HG03025 (cell line): Measurements from ENCODE around the gene AQP5.
"Not testable (repeated sequence)": the region's sequence is repeated elsewhere in the genome, so short reads cannot be mapped to it uniquely, and the experiment has no call there.

Experiments
- ATAC-seq: cut with Tn5 transposase; IDR thresholded peaks from one replicate; pipeline ENCODE4 v1.9.1; 2021; ENCODE audit warnings: mild to moderate bottlenecking, moderate library complexity; ENCODE audit not compliant: unreplicated experiment, low FRiP score

The AQP5 gene

GRCh38 chr12:49975318-49975761 is 13.7 kb downstream of the AQP5 start:
- ATAC-seq, result no peak

GRCh38 chr12:49976557-49976956 is 14.9 kb downstream of the AQP5 start:
- no peak for ATAC-seq

GRCh38 chr12:49978125-49978524 is 16.5 kb downstream of the AQP5 start:
- ATAC-seq, result no peak

GRCh38 chr12:49979016-49979586 is 17.4 kb downstream of the AQP5 start:
- no peak for ATAC-seq

GRCh38 chr12:49979791-49980190 is 18.1 kb downstream of the AQP5 start:
- no peak for ATAC-seq

- ATAC-seq, result no peak
These were observed 19.1 kb downstream of the AQP5 start for GRCh38 chr12:49980501-49981349.

GRCh38 chr12:49982246-49983087 is 20.8 kb downstream of the AQP5 start:
- ATAC-seq, result no peak

- ATAC-seq, result no peak
These were observed 22.2 kb downstream of the AQP5 start for GRCh38 chr12:49983892-49984291.

- ATAC-seq, result no peak
These were observed 23.0 kb downstream of the AQP5 start for GRCh38 chr12:49984476-49985359.

GRCh38 chr12:49985981-49986380 is 24.3 kb downstream of the AQP5 start:
- ATAC-seq, result no peak

- ATAC-seq, result not testable (repeated sequence)
These were observed 24.8 kb downstream of the AQP5 start for GRCh38 chr12:49986476-49986875.

- no peak for ATAC-seq
These were observed 26.1 kb downstream of the AQP5 start for GRCh38 chr12:49987625-49988303.

- not testable (repeated sequence) for ATAC-seq
These were observed 27.7 kb downstream of the AQP5 start for GRCh38 chr12:49989400-49989799.

GRCh38 chr12:49990273-49990672 is 28.6 kb downstream of the AQP5 start:
- ATAC-seq, result no peak

GRCh38 chr12:49998453-49998852 is 36.8 kb downstream of the AQP5 start:
- ATAC-seq, result no peak

GRCh38 chr12:50003595-50003994 is 41.9 kb downstream of the AQP5 start:
- no peak for ATAC-seq

GRCh38 chr12:50004696-50005095 is 43.0 kb downstream of the AQP5 start:
- no peak for ATAC-seq

- no peak for ATAC-seq
These were observed 43.5 kb downstream of the AQP5 start for GRCh38 chr12:50005175-50005574.

- no peak for ATAC-seq
These were observed 44.6 kb downstream of the AQP5 start for GRCh38 chr12:50006280-50006679.
